ENCODE results near the gene PPP1R2. TPM values are rescaled to one million over a fixed set of nuclear protein-coding genes. Genes with fewer than 3 reads are reported as not detected.
A peak's percentile ranks its signal among the peaks of the same experiment; 100 is the strongest.
"Not testable (repeated sequence)": the region's sequence is repeated elsewhere in the genome, so short reads cannot be mapped to it uniquely, and the experiment has no call there.

The PPP1R2 gene
- total RNA-seq, result 100 to 1,000 TPM; 101 to 105 TPM

GRCh38 chr3:195542698-195543499 lies at the start of gene PPP1R2:
TSS of gene PPP1R2 (minus strand) at chr3:195543325. CDS start at chr3:195543025, 300 bp downstream.
- peak within 1 kb of the TSS; percentile 91 for H3K27ac Mint-ChIP-seq
- H3K9me3 Mint-ChIP-seq, result no peaks in the 10 kb centered on the region
- intact Hi-C loops (cut with micrococcal nuclease), result loop anchor here (1.0 to 10.0 kb wide), 8 partner anchors 44 to 856 kb away; partner anchors contain the start of genes ACAP2, FAM43A and XXYLT1
- CTCF ChIA-PET, result interaction anchor here (0.7 to 7.0 kb wide), 9 partner anchors 10 to 352 kb away, joined by 3 to 38 read pairs (median 5); partner anchors contain the start of gene XXYLT1
- no peaks in the 10 kb centered on the region for H3K27me3 Mint-ChIP-seq
- POLR2A ChIA-PET, result interaction anchor here (0.6 to 2.7 kb wide), 10 partner anchors 8 to 290 kb away, joined by 3 to 22 read pairs (median 5); partner anchors contain the start of genes APOD and XXYLT1
- H3K4me1 Mint-ChIP-seq (ENCODE audit: low read depth), result peaks cover 59% of the 10 kb centered on the region
- peaks cover 17% of the 10 kb centered on the region for H3K36me3 Mint-ChIP-seq
- peak within 1 kb of the TSS; percentile 90 for H3K4me3 Mint-ChIP-seq
- peak; percentile 93 for DNase-seq

- Mint-ChIP-seq H3K4me3 (no peak overlapping the region), H3K27ac (no peak overlapping the region), H3K9me3 (no peaks in the 10 kb centered on the region), H3K36me3 (no peaks in the 10 kb centered on the region), H3K4me1 (ENCODE audit: low read depth) (no peaks in the 10 kb centered on the region), H3K27me3 (no peaks in the 10 kb centered on the region)
- DNase-seq, result no peak
- ChIA-PET POLR2A (no interaction called here), CTCF (no interaction called here)
- intact Hi-C loops (cut with micrococcal nuclease), result no loop called here
Observed at GRCh38 chr3:195591852-195592251, 48.7 kb upstream of the PPP1R2 start.

- intact Hi-C loops (cut with micrococcal nuclease), result no loop called here
- H3K4me3 Mint-ChIP-seq, result no peak overlapping the region
- CTCF ChIA-PET, result no interaction called here
Observed at GRCh38 chr3:195591220-195591619, 48.1 kb upstream of the PPP1R2 start.

GRCh38 chr3:195590381-195590780 lies 47.3 kb upstream of the PPP1R2 start:
- CTCF ChIA-PET; H3K27ac Mint-ChIP-seq; H3K4me3 Mint-ChIP-seq; H3K36me3 Mint-ChIP-seq; H3K9me3 Mint-ChIP-seq; DNase-seq; H3K27me3 Mint-ChIP-seq; intact Hi-C loops (cut with micrococcal nuclease); H3K4me1 Mint-ChIP-seq (ENCODE audit: low read depth): not testable (repeated sequence)
- POLR2A ChIA-PET, result interaction anchor here (0.7 kb wide), 1 partner anchor 47 kb away, joined by 3 read pairs; the partner anchor contains the start of gene PPP1R2

More at GRCh38 chr3:195591220-195591619, 48.1 kb upstream of the PPP1R2 start:
- no peaks in the 10 kb centered on the region for H3K36me3 Mint-ChIP-seq
- H3K4me1 Mint-ChIP-seq (ENCODE audit: low read depth), result no peaks in the 10 kb centered on the region
- no peak overlapping the region for H3K27ac Mint-ChIP-seq
- DNase-seq, result no peak
- POLR2A ChIA-PET, result interaction anchor here (0.7 kb wide), 1 partner anchor 19 kb away, joined by 3 read pairs; no protein-coding TSS in a partner anchor
- no peaks in the 10 kb centered on the region for H3K9me3 Mint-ChIP-seq
- no peaks in the 10 kb centered on the region for H3K27me3 Mint-ChIP-seq

GRCh38 chr3:195589796-195590195 lies 46.7 kb upstream of the PPP1R2 start:
- H3K4me3 Mint-ChIP-seq, result not testable (repeated sequence)
- intact Hi-C loops (cut with micrococcal nuclease), result loop anchor here (5.0 kb wide), 3 partner anchors 47 to 407 kb away; partner anchors contain the start of genes ACAP2 and PPP1R2

GRCh38 chr3:195587824-195588223 lies 44.7 kb upstream of the PPP1R2 start:
- Mint-ChIP-seq H3K9me3 (no peaks in the 10 kb centered on the region), H3K4me1 (ENCODE audit: low read depth) (peaks cover 5% of the 10 kb centered on the region), H3K27me3 (peaks cover 2% of the 10 kb centered on the region), H3K4me3 (no peak overlapping the region), H3K36me3 (no peaks in the 10 kb centered on the region), H3K27ac (no peak overlapping the region)
- peak; percentile 33 for DNase-seq
- intact Hi-C loops (cut with micrococcal nuclease), result loop anchor here (1.0 to 5.0 kb wide), 5 partner anchors 21 to 406 kb away; partner anchors contain the start of genes ACAP2 and PPP1R2
- ChIA-PET CTCF (no interaction called here), POLR2A (no interaction called here)

More at GRCh38 chr3:195589796-195590195, 46.7 kb upstream of the PPP1R2 start:
- DNase-seq; H3K4me1 Mint-ChIP-seq (ENCODE audit: low read depth); H3K27me3 Mint-ChIP-seq; CTCF ChIA-PET; H3K9me3 Mint-ChIP-seq; H3K27ac Mint-ChIP-seq; H3K36me3 Mint-ChIP-seq: not testable (repeated sequence)
- POLR2A ChIA-PET, result interaction anchor here (0.7 kb wide), 1 partner anchor 46 kb away, joined by 3 read pairs; the partner anchor contains the start of gene PPP1R2

GRCh38 chr3:195587406-195587805 lies 44.3 kb upstream of the PPP1R2 start:
- Mint-ChIP-seq H3K27ac (no peak overlapping the region), H3K36me3 (no peaks in the 10 kb centered on the region), H3K4me1 (ENCODE audit: low read depth) (peaks cover 5% of the 10 kb centered on the region), H3K4me3 (no peak overlapping the region), H3K27me3 (peaks cover 2% of the 10 kb centered on the region), H3K9me3 (no peaks in the 10 kb centered on the region)
- ChIA-PET POLR2A (no interaction called here), CTCF (no interaction called here)
- intact Hi-C loops (cut with micrococcal nuclease), result loop anchor here (1.0 to 5.0 kb wide), 5 partner anchors 22 to 405 kb away; partner anchors contain the start of genes ACAP2 and PPP1R2
- no peak for DNase-seq

GRCh38 chr3:195584543-195584870 lies 41.4 kb upstream of the PPP1R2 start:
- no peaks in the 10 kb centered on the region for H3K36me3 Mint-ChIP-seq
- no peak overlapping the region for H3K27ac Mint-ChIP-seq
- CTCF ChIA-PET, result interaction anchor here (1.0 kb wide), 1 partner anchor 26 kb away, joined by 3 read pairs; no protein-coding TSS in a partner anchor
- no peak overlapping the region for H3K4me3 Mint-ChIP-seq
- H3K9me3 Mint-ChIP-seq, result no peaks in the 10 kb centered on the region
- POLR2A ChIA-PET, result interaction anchor here (1.1 kb wide), 1 partner anchor 25 kb away, joined by 3 read pairs; no protein-coding TSS in a partner anchor
- H3K27me3 Mint-ChIP-seq, result peaks cover 4% of the 10 kb centered on the region
- no peak for DNase-seq
- intact Hi-C loops (cut with micrococcal nuclease), result no loop called here
- H3K4me1 Mint-ChIP-seq (ENCODE audit: low read depth), result peaks cover 5% of the 10 kb centered on the region

- H3K9me3 Mint-ChIP-seq, result no peaks in the 10 kb centered on the region
- no peak within 1 kb of the TSS for H3K4me3 Mint-ChIP-seq
- H3K4me1 Mint-ChIP-seq (ENCODE audit: low read depth), result peaks cover 5% of the 10 kb centered on the region
- CTCF ChIA-PET, result interaction anchor here (0.8 kb wide), 1 partner anchor 27 kb away, joined by 3 read pairs; no protein-coding TSS in a partner anchor
- POLR2A ChIA-PET, result interaction anchor here (1.1 to 1.3 kb wide), 2 partner anchors 26 to 41 kb away, joined by 3 read pairs; partner anchors contain the start of gene PPP1R2
- peaks cover 4% of the 10 kb centered on the region for H3K27me3 Mint-ChIP-seq
- H3K27ac Mint-ChIP-seq, result no peak within 1 kb of the TSS
- DNase-seq, result peak; percentile 32
- intact Hi-C loops (cut with micrococcal nuclease), result no loop called here
- no peaks in the 10 kb centered on the region for H3K36me3 Mint-ChIP-seq
Observed at GRCh38 chr3:195583831-195584542, 40.9 kb upstream of the PPP1R2 start, which contains the start of gene APOD. TSS of gene APOD (minus strand) at chr3:195583940. CDS start at chr3:195579461, 4,479 bp downstream.

- intact Hi-C loops (cut with micrococcal nuclease), result no loop called here
- POLR2A ChIA-PET, result interaction anchor here (1.3 kb wide), 1 partner anchor 39 kb away, joined by 3 read pairs; the partner anchor contains the start of gene PPP1R2
Observed at GRCh38 chr3:195582947-195583346, 39.8 kb upstream of the PPP1R2 start.

GRCh38 chr3:195580744-195581443 lies 37.8 kb upstream of the PPP1R2 start:
- DNase-seq, result no peak
- Mint-ChIP-seq H3K36me3 (no peaks in the 10 kb centered on the region), H3K4me1 (ENCODE audit: low read depth) (peaks cover 5% of the 10 kb centered on the region), H3K4me3 (no peak overlapping the region), H3K9me3 (no peaks in the 10 kb centered on the region), H3K27me3 (peaks cover 4% of the 10 kb centered on the region), H3K27ac (no peak overlapping the region)
- POLR2A ChIA-PET, result no interaction called here
- CTCF ChIA-PET, result interaction anchor here (0.6 kb wide), 1 partner anchor 310 kb away, joined by 3 read pairs; the partner anchor contains the start of gene XXYLT1
- intact Hi-C loops (cut with micrococcal nuclease), result no loop called here

More at GRCh38 chr3:195582947-195583346, 39.8 kb upstream of the PPP1R2 start:
- Mint-ChIP-seq H3K4me3 (no peak overlapping the region), H3K27me3 (peaks cover 4% of the 10 kb centered on the region), H3K27ac (no peak overlapping the region), H3K4me1 (ENCODE audit: low read depth) (peaks cover 5% of the 10 kb centered on the region), H3K9me3 (no peaks in the 10 kb centered on the region), H3K36me3 (no peaks in the 10 kb centered on the region)
- CTCF ChIA-PET, result interaction anchor here (0.8 kb wide), 1 partner anchor 26 kb away, joined by 3 read pairs; no protein-coding TSS in a partner anchor
- DNase-seq, result no peak
